ENCODE data around the gene KIF6. TPM values are rescaled to one million over a fixed set of nuclear protein-coding genes. Genes with fewer than 3 reads are reported as not detected.

The KIF6 gene
- total and polyA plus RNA-seq, 2 donors (not counting 1 experiment from before 2014, with no cell fraction given) = not detected

GRCh38 chr6:39360378-39360777, 364.8 kb downstream of the KIF6 start:
- Mint-ChIP-seq H3K27me3 (peaks cover 13% of the 10 kb centered on the region), H3K27ac (no peak overlapping the region), H3K4me1 (no peaks in the 10 kb centered on the region), H3K9me3 (ENCODE audit: insufficient read depth) (no peaks in the 10 kb centered on the region), H3K4me3 (no peak overlapping the region)
- Histone ChIP-seq H3K79me2 (ENCODE audit: control insufficient read depth, insufficient read depth, low read length) (no peaks in the 10 kb centered on the region), H3K4me2 (replicated peaks; ENCODE audit: low read depth, low read length, poor library complexity, severe bottlenecking) (no peak overlapping the region), H4K20me1 (ENCODE audit: control insufficient read depth, insufficient read depth, low read length, poor library complexity, severe bottlenecking) (no peaks in the 10 kb centered on the region), H2AFZ (ENCODE audit: insufficient read depth, low read depth, low read length, poor library complexity, severe bottlenecking) (no peak overlapping the region), H3K9ac (ENCODE audit: low read length) (no peak overlapping the region), H3K4me3 (ENCODE audit: control extremely low read depth in 1 of 5, extremely low read depth in 1 of 5, insufficient read depth in 1 of 5, low read depth in 2 of 5, low read length in 4 of 5) (no peak overlapping the region), H3K36me3 (replicated peaks in 1 of 2; ENCODE audit: control extremely low read depth in 1 of 2, control insufficient read depth in 1 of 2, extremely low read depth in 1 of 2, insufficient read depth in 2 of 2, low read length in 1 of 2) (no peaks in the 10 kb centered on the region), H3K27me3 (replicated peaks in 1 of 4; ENCODE audit: control extremely low read depth in 1 of 4, control insufficient read depth in 3 of 4, insufficient read depth in 4 of 4, low read length in 3 of 4) (no peaks in the 10 kb centered on the region), H3K9me3 (ENCODE audit: control extremely low read depth in 1 of 3, control insufficient read depth in 2 of 3, insufficient read depth in 1 of 3, low read length in 2 of 3) (no peaks in the 10 kb centered on the region), H3K27ac (ENCODE audit: low read length in 2 of 2) (no peak overlapping the region), H3K4me1 (ENCODE audit: control insufficient read depth in 2 of 2, insufficient read depth in 2 of 2, low read length in 2 of 2) (peaks cover 3% of the 10 kb centered on the region in 2 donors)
- ATAC-seq (ENCODE audit: low read depth) (no peak), DNase-seq (no peak)
- 95% methylated on average over 8 of the region's 9 CpGs for whole genome bisulfite sequencing (ENCODE audit: insufficient coverage)
- POLR2A ChIA-PET = no interaction called here
- CTCF ChIA-PET = no interaction called here
- no peak for TF ChIP-seq CTCF (IDR thresholded peaks at IDR 0.05)
- no peak for TF ChIP-seq EZH2 (IDR thresholded peaks at IDR 0.05; ENCODE audit: borderline replicate concordance, insufficient read depth, low read depth, low read length, poor library complexity, severe bottlenecking)
- intact Hi-C loops (cut with micrococcal nuclease) = loop anchor here (5.0 kb wide), 3 partner anchors 532 to 1667 kb away; no protein-coding TSS in a partner anchor

- CTCF ChIA-PET = interaction anchor here (1.4 to 1.5 kb wide), 2 partner anchors 10 to 11 kb away, joined by 4 to 6 read pairs; no protein-coding TSS in a partner anchor
These were observed 367.1 kb downstream of the KIF6 start for GRCh38 chr6:39357998-39358686.

More at GRCh38 chr6:39357998-39358686, 367.1 kb downstream of the KIF6 start:
- Histone ChIP-seq H3K4me1 (ENCODE audit: control insufficient read depth in 2 of 2, insufficient read depth in 2 of 2, low read length in 2 of 2) (peaks cover 3% of the 10 kb centered on the region in 2 donors), H3K27ac (ENCODE audit: low read length in 2 of 2) (no peak overlapping the region), H4K20me1 (ENCODE audit: control insufficient read depth, insufficient read depth, low read length, poor library complexity, severe bottlenecking) (no peaks in the 10 kb centered on the region), H3K36me3 (replicated peaks in 1 of 2; ENCODE audit: control extremely low read depth in 1 of 2, control insufficient read depth in 1 of 2, extremely low read depth in 1 of 2, insufficient read depth in 2 of 2, low read length in 1 of 2) (no peaks in the 10 kb centered on the region), H3K4me2 (replicated peaks; ENCODE audit: low read depth, low read length, poor library complexity, severe bottlenecking) (no peak overlapping the region), H3K9ac (ENCODE audit: low read length) (no peak overlapping the region), H3K27me3 (replicated peaks in 1 of 4; ENCODE audit: control extremely low read depth in 1 of 4, control insufficient read depth in 3 of 4, insufficient read depth in 4 of 4, low read length in 3 of 4) (peaks cover 0 to 3% (median 0%) of the 10 kb centered on the region in 4 experiments), H3K4me3 (ENCODE audit: control extremely low read depth in 1 of 5, extremely low read depth in 1 of 5, insufficient read depth in 1 of 5, low read depth in 2 of 5, low read length in 4 of 5) (no peak overlapping the region), H3K79me2 (ENCODE audit: control insufficient read depth, insufficient read depth, low read length) (no peaks in the 10 kb centered on the region), H2AFZ (ENCODE audit: insufficient read depth, low read depth, low read length, poor library complexity, severe bottlenecking) (no peak overlapping the region), H3K9me3 (ENCODE audit: control extremely low read depth in 1 of 3, control insufficient read depth in 2 of 3, insufficient read depth in 1 of 3, low read length in 2 of 3) (no peaks in the 10 kb centered on the region)
- Mint-ChIP-seq H3K27me3 (peaks cover 10% of the 10 kb centered on the region), H3K4me3 (no peak overlapping the region), H3K27ac (no peak overlapping the region), H3K4me1 (no peaks in the 10 kb centered on the region), H3K9me3 (ENCODE audit: insufficient read depth) (no peaks in the 10 kb centered on the region)
- no peak for TF ChIP-seq EZH2 (IDR thresholded peaks at IDR 0.05; ENCODE audit: borderline replicate concordance, insufficient read depth, low read depth, low read length, poor library complexity, severe bottlenecking)
- no peak for TF ChIP-seq CTCF (IDR thresholded peaks at IDR 0.05)
- 74% methylated on average over 6 of the region's 7 CpGs for WGBS (ENCODE audit: insufficient coverage)
- ATAC-seq (ENCODE audit: low read depth) (no peak), DNase-seq (no peak)
- intact Hi-C loops (cut with micrococcal nuclease) = no loop called here
- POLR2A ChIA-PET = no interaction called here

Measured in B cell (primary cell).